Bone marrow (tissue), 2 donors: ENCODE results near the gene CSTB.
A peak's percentile ranks its signal among the peaks of the same experiment; 100 is the strongest.

ENCODE experiments used
- DNase-seq, 2 donors: peaks; one replicate each; lab custom pipeline; 2025; lab: John Stamatoyannopoulos, UW

CSTB gene

GRCh38 chr21:43767984-43768867 lies 7.9 kb downstream of the CSTB start:
- DNase-seq, result peak in 1 of 2 donors; percentile 17

- no peak for DNase-seq
These were observed 8.6 kb downstream of the CSTB start for GRCh38 chr21:43767498-43767983.

GRCh38 chr21:43766734-43767497 lies 9.2 kb downstream of the CSTB start:
- no peak for DNase-seq

- DNase-seq, result no peak
These were observed 11.3 kb downstream of the CSTB start for GRCh38 chr21:43764576-43765495.

- no peak for DNase-seq
These were observed 12.1 kb downstream of the CSTB start for GRCh38 chr21:43763901-43764523.

GRCh38 chr21:43762303-43763128 lies 13.6 kb downstream of the CSTB start:
- no peak for DNase-seq

- DNase-seq, result no peak
These were observed 14.2 kb downstream of the CSTB start for GRCh38 chr21:43761886-43762285.

GRCh38 chr21:43760391-43760958 lies 15.6 kb downstream of the CSTB start:
- no peak for DNase-seq

GRCh38 chr21:43759651-43760050 lies 16.5 kb downstream of the CSTB start:
- DNase-seq, result no peak

- no peak for DNase-seq
These were observed 17.3 kb downstream of the CSTB start for GRCh38 chr21:43758811-43759210.

- no peak for DNase-seq
These were observed 17.9 kb downstream of the CSTB start for GRCh38 chr21:43758111-43758641.

GRCh38 chr21:43757601-43758000 lies 18.5 kb downstream of the CSTB start:
- no peak for DNase-seq

GRCh38 chr21:43755820-43756594 lies 20.1 kb downstream of the CSTB start:
- DNase-seq, result no peak

- no peak for DNase-seq
These were observed 20.9 kb downstream of the CSTB start for GRCh38 chr21:43754948-43755781.

- no peak for DNase-seq
These were observed 22.7 kb downstream of the CSTB start for GRCh38 chr21:43753439-43753799.

GRCh38 chr21:43752758-43753438 lies 23.2 kb downstream of the CSTB start:
- DNase-seq, result no peak

GRCh38 chr21:43751955-43752591 lies 24.0 kb downstream of the CSTB start:
- no peak for DNase-seq
